Fibroblast of gingiva (primary cell): ENCODE results near the gene PRR16.
A peak's percentile ranks its signal among the peaks of the same experiment; 100 is the strongest.

ENCODE experiments used
- DNase-seq: peaks from one replicate; pipeline ENCODE4 v3.0.0-alpha.2; 2011; ENCODE audit warnings: low read depth

The PRR16 gene

GRCh38 chr5:120463006-120463680 is 957 bp upstream of the PRR16 start:
- no peak for DNase-seq

- peak; percentile 67 for DNase-seq
Measured at GRCh38 chr5:120464627-120465435, 731 bp downstream of the PRR16 start.

GRCh38 chr5:120465436-120465961 is 1.4 kb downstream of the PRR16 start:
- DNase-seq = peak; percentile 67

- DNase-seq = no peak
Measured at GRCh38 chr5:120466341-120467006, 2.4 kb downstream of the PRR16 start.

GRCh38 chr5:120471971-120472370 is 7.9 kb downstream of the PRR16 start:
- DNase-seq = no peak

- DNase-seq = no peak
Measured at GRCh38 chr5:120472911-120473310, 8.8 kb downstream of the PRR16 start.

GRCh38 chr5:120473332-120473731 is 9.2 kb downstream of the PRR16 start:
- no peak for DNase-seq

- DNase-seq = no peak
Measured at GRCh38 chr5:120476063-120476462, 12.0 kb downstream of the PRR16 start.

GRCh38 chr5:120479066-120479465 is 15.0 kb downstream of the PRR16 start:
- DNase-seq = peak; percentile 71

- no peak for DNase-seq
Measured at GRCh38 chr5:120499876-120500563, 35.9 kb downstream of the PRR16 start.

GRCh38 chr5:120502531-120502930 is 38.4 kb downstream of the PRR16 start:
- DNase-seq = no peak

- no peak for DNase-seq
Measured at GRCh38 chr5:120503341-120503740, 39.2 kb downstream of the PRR16 start.

- no peak for DNase-seq
Measured at GRCh38 chr5:120504057-120504456, 40.0 kb downstream of the PRR16 start.

- no peak for DNase-seq
Measured at GRCh38 chr5:120507197-120507596, 43.1 kb downstream of the PRR16 start.

GRCh38 chr5:120507800-120508463 is 43.8 kb downstream of the PRR16 start:
- DNase-seq = peak; percentile 40

- DNase-seq = peak; percentile 74
Measured at GRCh38 chr5:120509053-120509452, 45.0 kb downstream of the PRR16 start.

GRCh38 chr5:120510098-120510637 is 46.1 kb downstream of the PRR16 start:
- DNase-seq = no peak

- DNase-seq = no peak
Measured at GRCh38 chr5:120510994-120511686, 47.0 kb downstream of the PRR16 start.

GRCh38 chr5:120512068-120512467 is 48.0 kb downstream of the PRR16 start:
- no peak for DNase-seq

- no peak for DNase-seq
Measured at GRCh38 chr5:120512791-120513650, 48.9 kb downstream of the PRR16 start.
